GM23338 (cell line): ENCODE data around the gene SYT5. TPM values are rescaled to one million over a fixed set of nuclear protein-coding genes. Genes with fewer than 3 reads are reported as not detected.

Source experiments
- ATAC-seq: fragments of 200-7000 bp; cut with Tn5 transposase; 3 replicates; pipeline ENCODE4 v1.9.1; 2020
- DNase-seq: peaks from one replicate; pipeline ENCODE4 v3.0.0-alpha.2; 2015; ENCODE audit warnings: low spot score
- H2AFZ ChIP-seq: fragments of 200-600 bp; sonication (generic); 2 replicates; pipeline ENCODE4 v1.8.0; 2016; ENCODE audit warnings: antibody characterized with exemption, mild to moderate bottlenecking, moderate library complexity
- H3F3A ChIP-seq: fragments of 200-600 bp; sonication (generic); replicated peaks from 2 replicates; pipeline ENCODE4 v1.8.0; 2017; ENCODE audit warnings: antibody characterized with exemption, mixed run types, low read depth
- H3K27ac ChIP-seq: fragments of 200-600 bp; sonication (generic); 2 replicates; pipeline ENCODE4 v1.6.1; 2016; ENCODE audit warnings: low read depth
- H3K27me3 ChIP-seq: fragments of 200-600 bp; sonication (generic); 2 replicates; pipeline ENCODE4 v1.8.0; 2016; ENCODE audit warnings: mild to moderate bottlenecking, mixed run types, moderate library complexity; ENCODE audit not compliant: insufficient read depth
- H3K36me3 ChIP-seq: fragments of 200-600 bp; sonication (generic); 2 replicates; pipeline ENCODE4 v1.8.0; 2016; ENCODE audit warnings: mild to moderate bottlenecking; ENCODE audit not compliant: insufficient read depth
- H3K4me1 ChIP-seq: fragments of 200-600 bp; sonication (generic); 2 replicates; pipeline ENCODE4 v1.8.0; 2016; ENCODE audit warnings: mild to moderate bottlenecking, moderate library complexity; ENCODE audit not compliant: insufficient read depth
- H3K4me2 ChIP-seq: fragments of 200-600 bp; sonication (generic); 2 replicates; pipeline ENCODE4 v1.7.1; 2017; ENCODE audit warnings: mixed run types
- H3K4me3 ChIP-seq: fragments of 200-600 bp; sonication (generic); 2 replicates; pipeline ENCODE4 v1.6.1; 2016; ENCODE audit warnings: mixed run types
- H3K79me2 ChIP-seq: fragments of 200-600 bp; sonication (generic); replicated peaks from 2 replicates; pipeline ENCODE4 v1.8.0; 2017; ENCODE audit warnings: mild to moderate bottlenecking; ENCODE audit not compliant: insufficient read depth
- H3K9me2 ChIP-seq: fragments of 200-600 bp; sonication (generic); 2 replicates; pipeline ENCODE4 v1.8.0; 2017; ENCODE audit not compliant: insufficient read depth
- H4K20me1 ChIP-seq: fragments of 200-600 bp; sonication (generic); replicated peaks from 2 replicates; pipeline ENCODE4 v1.8.0; 2017; ENCODE audit warnings: mild to moderate bottlenecking; ENCODE audit not compliant: insufficient read depth
- H3K27ac Mint-ChIP-seq: 2 replicates; pipeline ENCODE4 v1.8.0; 2020; ENCODE audit warnings: inconsistent platforms, mild to moderate bottlenecking, moderate library complexity, mixed read lengths
- H3K27me3 Mint-ChIP-seq: 3 replicates; pipeline ENCODE4 v1.8.0; 2022; ENCODE audit warnings: low read depth, mild to moderate bottlenecking, moderate library complexity, mixed read lengths, inconsistent platforms; ENCODE audit not compliant: insufficient read depth, poor library complexity
- H3K36me3 Mint-ChIP-seq: 3 replicates; pipeline ENCODE4 v1.8.0; 2021; ENCODE audit warnings: low read depth, mild to moderate bottlenecking, inconsistent platforms, moderate library complexity, mixed read lengths
- H3K4me1 Mint-ChIP-seq: 3 replicates; pipeline ENCODE4 v1.8.0; 2020; ENCODE audit warnings: mild to moderate bottlenecking, inconsistent platforms, mixed read lengths
- H3K4me3 Mint-ChIP-seq: 3 replicates; pipeline ENCODE4 v1.8.0; 2021; ENCODE audit warnings: moderate library complexity, mild to moderate bottlenecking, inconsistent platforms, mixed read lengths
- H3K9me3 Mint-ChIP-seq: 3 replicates; pipeline ENCODE4 v1.8.0; 2020; ENCODE audit warnings: moderate library complexity, mild to moderate bottlenecking, inconsistent platforms, mixed read lengths
- CREB1 ChIP-seq: fragments of 250-450 bp; sonication (Bioruptor Pico); IDR thresholded peaks from 2 replicates; pipeline ENCODE4 v1.5.0; 2020; ENCODE audit warnings: low read depth, mild to moderate bottlenecking, moderate library complexity
- JUNB ChIP-seq: IDR thresholded peaks from one replicate; pipeline ENCODE4 v1.6.1; 2016; ENCODE audit warnings: antibody characterized with exemption; ENCODE audit not compliant: unreplicated experiment
- NANOG ChIP-seq: IDR thresholded peaks from 2 replicates; pipeline ENCODE4 v1.6.1; 2016; ENCODE audit warnings: antibody characterized with exemption, borderline replicate concordance
- POLR2AphosphoS5 ChIP-seq: IDR thresholded peaks from 2 replicates; pipeline ENCODE4 v1.6.1; 2016; ENCODE audit warnings: antibody characterized with exemption, low read depth
- ZNF114 ChIP-seq: fragments of 250-450 bp; sonication (Bioruptor Pico); IDR thresholded peaks from 2 replicates; pipeline ENCODE4 v1.5.0; 2020; ENCODE audit warnings: mild to moderate bottlenecking, moderate library complexity
- polyA plus RNA-seq: library from polyadenylated mRNA; unstranded; fragments of >200 nt; fragmentation: Nextera tagmentation; extraction: Ambion mirVana; gene quantifications from 2 replicates; pipeline ENCODE4 v1.2.1, GENCODE V29; 2016
- total RNA-seq: library from RNA; depleted of rRNA; stranded (reverse); fragments of >200 nt; shearing (Covaris generic); gene quantifications from 2 replicates; pipeline ENCODE4 v1.2.3, GENCODE V29; 2014
- TF ChIP-seq, protein P1 (sequence below): fragments of 250-450 bp; sonication (Bioruptor Pico); IDR thresholded peaks from 2 replicates; pipeline ENCODE4 v1.5.0; 2020; ENCODE audit warnings: mild to moderate bottlenecking, moderate library complexity

The SYT5 gene
- total and polyA plus RNA-seq, 2 experiments from 2014 or later, result 2.1 to 4.7 TPM

GRCh38 chr19:55137915-55138314 lies 42.2 kb downstream of the SYT5 start:
- Histone ChIP-seq H3K79me2 (no peaks in the 10 kb centered on the region), H3K4me3 (no peak overlapping the region), H3K36me3 (no peaks in the 10 kb centered on the region; the same call in 1 of the 2 replicates), H4K20me1 (no peaks in the 10 kb centered on the region; the same call in none of the 2 replicates), H3K4me1 (peaks cover 8% of the 10 kb centered on the region; the same call in 1 of the 2 replicates), H2AFZ (no peak overlapping the region), H3K9me2 (no peaks in the 10 kb centered on the region), H3K27me3 (peaks cover 7% of the 10 kb centered on the region; the same call in 1 of the 2 replicates), H3F3A (peaks cover 11% of the 10 kb centered on the region; the same call in 1 of the 2 replicates), H3K4me2 (no peak overlapping the region), H3K27ac (no peak overlapping the region)
- H3K4me3 Mint-ChIP-seq, result no peak overlapping the region
- no peaks in the 10 kb centered on the region; the same call in 2 of the 3 replicates for H3K9me3 Mint-ChIP-seq
- ATAC-seq, result peak; percentile 8
- no peak for DNase-seq
- peaks cover 13% of the 10 kb centered on the region for H3K27me3 Mint-ChIP-seq
- H3K27ac Mint-ChIP-seq, result no peak overlapping the region
- TF ChIP-seq CREB1, result no peak
- no peak for TF ChIP-seq NANOG
- TF ChIP-seq POLR2AphosphoS5, result no peak
- no peak for TF ChIP-seq JUNB
- no peak for TF ChIP-seq ZNF114
- peaks cover 20% of the 10 kb centered on the region for H3K4me1 Mint-ChIP-seq
- peaks cover 21% of the 10 kb centered on the region for H3K36me3 Mint-ChIP-seq

GRCh38 chr19:55136399-55137102 lies 43.5 kb downstream of the SYT5 start:
- H3K4me1 ChIP-seq, result peaks cover 11% of the 10 kb centered on the region; the same call in 1 of the 2 replicates
- H3K4me3 Mint-ChIP-seq, result no peak overlapping the region; the same call in 2 of the 3 replicates
- no peak overlapping the region for H3K4me2 ChIP-seq
- no peak overlapping the region for H3K27ac ChIP-seq
- H3K9me2 ChIP-seq, result no peaks in the 10 kb centered on the region
- H3K36me3 ChIP-seq, result no peaks in the 10 kb centered on the region; the same call in 1 of the 2 replicates
- peaks cover 11% of the 10 kb centered on the region; the same call in 1 of the 2 replicates for H3F3A ChIP-seq
- H2AFZ ChIP-seq, result no peak overlapping the region
- peaks cover 23% of the 10 kb centered on the region for H3K4me1 Mint-ChIP-seq
- H3K9me3 Mint-ChIP-seq, result no peaks in the 10 kb centered on the region; the same call in 2 of the 3 replicates
- no peaks in the 10 kb centered on the region; the same call in 1 of the 2 replicates for H4K20me1 ChIP-seq
- no peak overlapping the region for H3K27ac Mint-ChIP-seq
- peaks cover 7% of the 10 kb centered on the region; the same call in 1 of the 2 replicates for H3K27me3 ChIP-seq
- TF ChIP-seq ZNF114 (no peak), JUNB (no peak), POLR2AphosphoS5 (no peak)
- TF ChIP-seq, protein P1, sequence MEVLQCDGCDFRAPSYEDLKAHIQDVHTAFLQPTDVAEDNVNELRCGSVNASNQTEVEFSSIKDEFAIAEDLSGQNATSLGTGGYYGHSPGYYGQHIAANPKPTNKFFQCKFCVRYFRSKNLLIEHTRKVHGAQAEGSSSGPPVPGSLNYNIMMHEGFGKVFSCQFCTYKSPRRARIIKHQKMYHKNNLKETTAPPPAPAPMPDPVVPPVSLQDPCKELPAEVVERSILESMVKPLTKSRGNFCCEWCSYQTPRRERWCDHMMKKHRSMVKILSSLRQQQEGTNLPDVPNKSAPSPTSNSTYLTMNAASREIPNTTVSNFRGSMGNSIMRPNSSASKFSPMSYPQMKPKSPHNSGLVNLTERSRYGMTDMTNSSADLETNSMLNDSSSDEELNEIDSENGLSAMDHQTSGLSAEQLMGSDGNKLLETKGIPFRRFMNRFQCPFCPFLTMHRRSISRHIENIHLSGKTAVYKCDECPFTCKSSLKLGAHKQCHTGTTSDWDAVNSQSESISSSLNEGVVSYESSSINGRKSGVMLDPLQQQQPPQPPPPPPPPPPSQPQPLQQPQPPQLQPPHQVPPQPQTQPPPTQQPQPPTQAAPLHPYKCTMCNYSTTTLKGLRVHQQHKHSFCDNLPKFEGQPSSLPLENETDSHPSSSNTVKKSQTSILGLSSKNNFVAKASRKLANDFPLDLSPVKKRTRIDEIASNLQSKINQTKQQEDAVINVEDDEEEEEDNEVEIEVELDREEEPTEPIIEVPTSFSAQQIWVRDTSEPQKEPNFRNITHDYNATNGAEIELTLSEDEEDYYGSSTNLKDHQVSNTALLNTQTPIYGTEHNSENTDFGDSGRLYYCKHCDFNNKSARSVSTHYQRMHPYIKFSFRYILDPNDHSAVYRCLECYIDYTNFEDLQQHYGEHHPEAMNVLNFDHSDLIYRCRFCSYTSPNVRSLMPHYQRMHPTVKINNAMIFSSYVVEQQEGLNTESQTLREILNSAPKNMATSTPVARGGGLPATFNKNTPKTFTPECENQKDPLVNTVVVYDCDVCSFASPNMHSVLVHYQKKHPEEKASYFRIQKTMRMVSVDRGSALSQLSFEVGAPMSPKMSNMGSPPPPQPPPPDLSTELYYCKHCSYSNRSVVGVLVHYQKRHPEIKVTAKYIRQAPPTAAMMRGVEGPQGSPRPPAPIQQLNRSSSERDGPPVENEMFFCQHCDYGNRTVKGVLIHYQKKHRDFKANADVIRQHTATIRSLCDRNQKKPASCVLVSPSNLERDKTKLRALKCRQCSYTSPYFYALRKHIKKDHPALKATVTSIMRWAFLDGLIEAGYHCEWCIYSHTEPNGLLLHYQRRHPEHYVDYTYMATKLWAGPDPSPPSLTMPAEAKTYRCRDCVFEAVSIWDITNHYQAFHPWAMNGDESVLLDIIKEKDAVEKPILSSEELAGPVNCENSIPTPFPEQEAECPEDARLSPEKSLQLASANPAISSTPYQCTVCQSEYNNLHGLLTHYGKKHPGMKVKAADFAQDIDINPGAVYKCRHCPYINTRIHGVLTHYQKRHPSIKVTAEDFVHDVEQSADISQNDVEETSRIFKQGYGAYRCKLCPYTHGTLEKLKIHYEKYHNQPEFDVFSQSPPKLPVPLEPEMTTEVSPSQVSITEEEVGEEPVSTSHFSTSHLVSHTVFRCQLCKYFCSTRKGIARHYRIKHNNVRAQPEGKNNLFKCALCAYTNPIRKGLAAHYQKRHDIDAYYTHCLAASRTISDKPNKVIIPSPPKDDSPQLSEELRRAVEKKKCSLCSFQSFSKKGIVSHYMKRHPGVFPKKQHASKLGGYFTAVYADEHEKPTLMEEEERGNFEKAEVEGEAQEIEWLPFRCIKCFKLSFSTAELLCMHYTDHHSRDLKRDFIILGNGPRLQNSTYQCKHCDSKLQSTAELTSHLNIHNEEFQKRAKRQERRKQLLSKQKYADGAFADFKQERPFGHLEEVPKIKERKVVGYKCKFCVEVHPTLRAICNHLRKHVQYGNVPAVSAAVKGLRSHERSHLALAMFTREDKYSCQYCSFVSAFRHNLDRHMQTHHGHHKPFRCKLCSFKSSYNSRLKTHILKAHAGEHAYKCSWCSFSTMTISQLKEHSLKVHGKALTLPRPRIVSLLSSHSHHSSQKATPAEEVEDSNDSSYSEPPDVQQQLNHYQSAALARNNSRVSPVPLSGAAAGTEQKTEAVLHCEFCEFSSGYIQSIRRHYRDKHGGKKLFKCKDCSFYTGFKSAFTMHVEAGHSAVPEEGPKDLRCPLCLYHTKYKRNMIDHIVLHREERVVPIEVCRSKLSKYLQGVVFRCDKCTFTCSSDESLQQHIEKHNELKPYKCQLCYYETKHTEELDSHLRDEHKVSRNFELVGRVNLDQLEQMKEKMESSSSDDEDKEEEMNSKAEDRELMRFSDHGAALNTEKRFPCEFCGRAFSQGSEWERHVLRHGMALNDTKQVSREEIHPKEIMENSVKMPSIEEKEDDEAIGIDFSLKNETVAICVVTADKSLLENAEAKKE (CRISPR knock-in tag), result no peak
- ATAC-seq, result no peak
- peaks cover 21% of the 10 kb centered on the region for H3K36me3 Mint-ChIP-seq
- DNase-seq, result no peak
- no peaks in the 10 kb centered on the region for H3K79me2 ChIP-seq
- peaks cover 13% of the 10 kb centered on the region for H3K27me3 Mint-ChIP-seq
- H3K4me3 ChIP-seq, result no peak overlapping the region
